ENCODE results near the gene CCR5AS.
A peak's percentile ranks its signal among the peaks of the same experiment; 100 is the strongest.
"Not testable (repeated sequence)": the region's sequence is repeated elsewhere in the genome, so short reads cannot be mapped to it uniquely, and the experiment has no call there.

The CCR5AS gene

GRCh38 chr3:46356276-46356675 lies 50.6 kb downstream of the CCR5AS start:
- DNase-seq (ENCODE audit: low spot score), result no peak

- DNase-seq (ENCODE audit: low spot score), result no peak
Observed at GRCh38 chr3:46354984-46355383, 51.9 kb downstream of the CCR5AS start.

GRCh38 chr3:46354478-46354877 lies 52.4 kb downstream of the CCR5AS start:
- no peak for DNase-seq (ENCODE audit: low spot score)

- DNase-seq (ENCODE audit: low spot score), result no peak
Observed at GRCh38 chr3:46353647-46354410, 53.0 kb downstream of the CCR5AS start, which contains the start of gene CCR2. Gene CCR2 (plus strand): TSS chr3:46354111. CDS start chr3:46357528, 3,417 bp downstream.

- DNase-seq (ENCODE audit: low spot score), result no peak
Observed at GRCh38 chr3:46353090-46353489, 53.8 kb downstream of the CCR5AS start.

GRCh38 chr3:46351646-46352045 lies 55.2 kb downstream of the CCR5AS start:
- no peak for DNase-seq (ENCODE audit: low spot score)

- DNase-seq (ENCODE audit: low spot score), result no peak
Observed at GRCh38 chr3:46350262-46350565, 56.7 kb downstream of the CCR5AS start.

GRCh38 chr3:46349484-46350261 lies 57.2 kb downstream of the CCR5AS start:
- DNase-seq (ENCODE audit: low spot score), result no peak

GRCh38 chr3:46348823-46349482 lies 57.9 kb downstream of the CCR5AS start:
- DNase-seq (ENCODE audit: low spot score), result no peak

GRCh38 chr3:46344476-46344875 lies 62.4 kb downstream of the CCR5AS start:
- DNase-seq (ENCODE audit: low spot score), result no peak

GRCh38 chr3:46338840-46339239 lies 68.0 kb downstream of the CCR5AS start:
- no peak for DNase-seq (ENCODE audit: low spot score)

GRCh38 chr3:46337911-46338310 lies 69.0 kb downstream of the CCR5AS start:
- DNase-seq (ENCODE audit: low spot score), result no peak

- no peak for DNase-seq (ENCODE audit: low spot score)
Observed at GRCh38 chr3:46335541-46335940, 71.3 kb downstream of the CCR5AS start.

GRCh38 chr3:46334741-46335478 lies 72.0 kb downstream of the CCR5AS start:
- DNase-seq (ENCODE audit: low spot score), result peak; percentile 45

GRCh38 chr3:46330676-46331075 lies 76.2 kb downstream of the CCR5AS start:
- DNase-seq (ENCODE audit: low spot score), result not testable (repeated sequence)

GRCh38 chr3:46325645-46326300 lies 81.1 kb downstream of the CCR5AS start:
- DNase-seq (ENCODE audit: low spot score), result no peak

GRCh38 chr3:46324036-46324435 lies 82.8 kb downstream of the CCR5AS start:
- DNase-seq (ENCODE audit: low spot score), result no peak

- no peak for DNase-seq (ENCODE audit: low spot score)
Observed at GRCh38 chr3:46321461-46322104, 85.3 kb downstream of the CCR5AS start.

- no peak for DNase-seq (ENCODE audit: low spot score)
Observed at GRCh38 chr3:46318207-46318927, 88.5 kb downstream of the CCR5AS start.

GRCh38 chr3:46316206-46316605 lies 90.7 kb downstream of the CCR5AS start:
- DNase-seq (ENCODE audit: low spot score), result no peak
